ENCODE data around the gene MTARC1.

- TF ChIP-seq, protein P1, sequence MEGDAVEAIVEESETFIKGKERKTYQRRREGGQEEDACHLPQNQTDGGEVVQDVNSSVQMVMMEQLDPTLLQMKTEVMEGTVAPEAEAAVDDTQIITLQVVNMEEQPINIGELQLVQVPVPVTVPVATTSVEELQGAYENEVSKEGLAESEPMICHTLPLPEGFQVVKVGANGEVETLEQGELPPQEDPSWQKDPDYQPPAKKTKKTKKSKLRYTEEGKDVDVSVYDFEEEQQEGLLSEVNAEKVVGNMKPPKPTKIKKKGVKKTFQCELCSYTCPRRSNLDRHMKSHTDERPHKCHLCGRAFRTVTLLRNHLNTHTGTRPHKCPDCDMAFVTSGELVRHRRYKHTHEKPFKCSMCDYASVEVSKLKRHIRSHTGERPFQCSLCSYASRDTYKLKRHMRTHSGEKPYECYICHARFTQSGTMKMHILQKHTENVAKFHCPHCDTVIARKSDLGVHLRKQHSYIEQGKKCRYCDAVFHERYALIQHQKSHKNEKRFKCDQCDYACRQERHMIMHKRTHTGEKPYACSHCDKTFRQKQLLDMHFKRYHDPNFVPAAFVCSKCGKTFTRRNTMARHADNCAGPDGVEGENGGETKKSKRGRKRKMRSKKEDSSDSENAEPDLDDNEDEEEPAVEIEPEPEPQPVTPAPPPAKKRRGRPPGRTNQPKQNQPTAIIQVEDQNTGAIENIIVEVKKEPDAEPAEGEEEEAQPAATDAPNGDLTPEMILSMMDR (IDR thresholded peaks at IDR 0.05) = no peak
- no peak for TF ChIP-seq POLR2AphosphoS5 (IDR thresholded peaks at IDR 0.05)
- TF ChIP-seq POLR2A (IDR thresholded peaks at IDR 0.05) = no peak
- TF ChIP-seq EP300 (IDR thresholded peaks at IDR 0.05) = no peak
Measured at GRCh38 chr1:220784751-220785150, 2.0 kb upstream of the MTARC1 start.

Data from upper lobe of left lung (tissue), 4 donors.